ENCODE data around the gene MAJIN.

GRCh38 chr11:64963072-64963631 is 8.8 kb downstream of the MAJIN start:
- TF ChIP-seq ZNF391 (tag by site-specific recombination; IDR thresholded peaks at IDR 0.05; ENCODE audit: borderline replicate concordance, low read depth) = no peak
- TF ChIP-seq CTCF (tag by site-specific recombination; IDR thresholded peaks at IDR 0.05) = no peak
- no peak for TF ChIP-seq ATF2 (tag by site-specific recombination; IDR thresholded peaks at IDR 0.05; ENCODE audit: low read depth)
- TF ChIP-seq RBAK (tag by site-specific recombination; IDR thresholded peaks at IDR 0.05) = no peak
- no peak for TF ChIP-seq ZNF335 (tag by site-specific recombination; conservative IDR thresholded peaks at IDR 0.05)
- TF ChIP-seq KLF17 (tag by site-specific recombination; IDR thresholded peaks at IDR 0.05) = no peak
- TF ChIP-seq ZNF768 (tag by site-specific recombination; IDR thresholded peaks at IDR 0.05) = no peak

Data from HEK293 (cell line).